CD4-positive, alpha-beta T cell treated with Interleukin-17A for 4 hours (primary cell): ENCODE data around the gene CALML6.
"Not testable (repeated sequence)": the region's sequence is repeated elsewhere in the genome, so short reads cannot be mapped to it uniquely, and the experiment has no call there.

Source experiments
- DNase-seq: peaks from one replicate; pipeline ENCODE4 v3.0.0-alpha.2; 2020; ENCODE audit warnings: mixed read lengths

Gene CALML6, protein sequence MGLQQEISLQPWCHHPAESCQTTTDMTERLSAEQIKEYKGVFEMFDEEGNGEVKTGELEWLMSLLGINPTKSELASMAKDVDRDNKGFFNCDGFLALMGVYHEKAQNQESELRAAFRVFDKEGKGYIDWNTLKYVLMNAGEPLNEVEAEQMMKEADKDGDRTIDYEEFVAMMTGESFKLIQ

DNA sequence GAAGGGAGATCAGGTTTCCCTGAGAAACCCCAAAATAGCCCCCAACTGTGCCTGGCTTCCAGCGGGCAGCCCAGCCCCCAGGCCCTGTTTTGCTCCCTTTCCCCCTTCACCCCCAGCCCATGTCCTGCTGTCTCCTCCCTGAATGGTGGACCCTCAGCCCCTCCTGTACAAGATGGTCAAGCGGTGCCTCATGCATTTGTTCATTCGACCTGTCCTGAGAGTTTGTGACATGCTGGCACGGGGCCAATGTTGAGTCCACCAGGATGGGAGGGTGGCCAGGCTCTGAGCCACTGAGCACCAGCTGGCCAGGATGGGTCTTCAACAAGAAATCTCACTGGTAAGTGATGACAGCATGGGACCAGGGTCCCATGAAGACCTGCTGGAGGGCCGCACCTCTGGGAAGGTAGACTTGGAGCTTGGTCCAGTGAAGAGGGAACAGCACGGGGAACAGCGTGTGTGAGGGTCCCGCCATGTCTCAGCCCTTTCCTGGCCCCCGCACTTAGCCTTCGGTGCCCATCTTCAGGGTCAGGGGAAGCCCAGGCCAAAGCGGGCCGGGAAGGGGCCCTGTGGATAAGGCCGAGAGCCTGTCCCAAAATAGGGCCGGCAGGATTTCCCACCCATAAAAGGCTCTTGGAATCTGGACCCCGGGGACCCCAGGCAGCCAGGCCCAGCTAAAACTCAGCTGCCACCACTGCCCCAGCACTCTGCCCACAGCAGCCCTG, at the start of gene CALML6:
Gene CALML6 (plus strand): TSS at position 290 of the 722 bp plus-strand sequence. CDS start 21 bp downstream, at position 311.
- DNase-seq, result no peak

DNA sequence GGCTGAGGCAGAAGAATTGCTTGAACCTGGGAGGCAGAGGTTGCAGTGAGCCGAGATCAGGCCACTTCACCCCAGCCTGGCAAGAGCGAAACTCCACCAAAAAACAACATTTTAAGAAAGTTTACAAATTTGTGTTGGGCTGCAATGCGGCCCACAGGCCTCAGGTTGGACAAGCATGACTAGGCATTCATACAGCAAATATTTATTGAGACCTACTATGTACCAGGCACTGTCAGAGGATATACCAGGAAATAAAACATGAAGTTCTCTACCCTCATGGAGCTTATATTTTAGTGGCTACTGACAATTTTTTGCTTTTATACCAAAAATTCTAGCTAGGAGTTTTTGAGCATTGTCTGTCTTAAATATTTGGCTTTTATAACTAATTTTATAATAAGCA, 47.9 kb upstream of the CALML6 start:
- DNase-seq, result no peak

DNA sequence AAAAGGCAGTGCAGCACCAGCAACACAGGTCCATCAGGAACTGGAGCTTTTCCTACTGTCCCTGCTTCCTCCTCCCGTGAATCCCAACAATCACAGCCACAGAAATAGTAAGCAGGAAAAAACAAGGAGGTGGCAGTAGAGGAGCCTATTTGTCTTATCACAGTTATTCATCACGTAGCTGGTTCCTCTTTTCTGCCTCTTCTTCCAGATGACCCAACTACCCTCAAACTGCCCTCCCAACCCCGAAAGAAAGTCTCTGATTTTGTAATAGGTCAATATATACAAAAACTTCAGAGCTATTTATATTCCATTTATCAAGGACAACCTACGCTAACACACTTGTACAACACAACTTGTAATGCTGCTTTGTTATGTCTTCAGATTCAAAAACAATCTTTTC, 45.6 kb upstream of the CALML6 start:
- no peak for DNase-seq

DNA sequence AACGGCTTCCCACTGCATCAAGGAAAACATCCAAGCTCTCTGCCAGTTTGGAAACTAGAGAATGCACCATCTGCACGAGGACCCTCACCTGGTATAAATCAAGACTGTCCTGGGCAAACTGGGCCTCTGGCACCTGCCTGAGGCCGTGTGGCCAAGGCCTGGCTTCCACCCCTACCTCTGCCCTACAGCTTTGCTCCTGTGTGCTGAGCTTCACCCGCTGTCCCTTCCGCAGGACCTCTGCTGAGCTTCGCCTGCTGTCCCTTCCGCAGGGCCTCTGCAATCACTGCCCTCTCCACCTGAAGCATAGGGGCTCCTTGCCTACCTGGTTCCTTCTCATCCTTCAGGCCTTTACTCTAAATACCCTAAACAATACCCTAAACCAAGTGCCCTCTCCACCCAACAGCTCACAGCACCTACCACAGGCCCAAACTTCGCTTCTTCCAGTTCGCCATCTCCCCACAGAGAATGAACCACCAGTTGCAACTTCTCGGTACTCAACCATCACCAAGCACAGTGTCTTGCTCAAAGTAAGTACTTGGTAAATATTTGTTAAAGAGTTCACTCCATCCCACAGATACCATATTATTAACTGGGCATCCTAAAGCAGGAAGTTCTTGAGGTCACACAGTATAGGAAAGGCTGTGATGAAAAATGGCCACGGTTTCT, 42.6 kb upstream of the CALML6 start:
- no peak for DNase-seq

DNA sequence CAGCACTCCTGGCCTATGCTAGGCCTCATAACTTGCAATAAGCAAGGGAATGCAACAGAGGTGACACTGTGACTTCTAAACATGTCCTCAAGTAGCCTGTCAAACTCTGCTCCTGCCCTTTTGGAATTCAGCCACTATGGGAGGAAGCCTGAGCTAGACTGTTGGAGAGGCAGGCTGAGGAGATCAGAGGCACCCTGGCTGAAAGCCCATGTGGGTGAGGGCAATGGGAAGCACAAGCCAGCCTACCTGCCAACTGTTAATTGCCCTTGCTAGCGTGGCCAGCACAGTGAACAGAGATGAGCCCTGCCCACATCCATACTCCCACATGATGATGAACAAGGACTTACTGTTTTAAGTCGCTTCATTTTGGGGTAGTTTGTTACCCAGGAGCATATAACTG, 41.9 kb upstream of the CALML6 start:
- DNase-seq, result no peak

DNA sequence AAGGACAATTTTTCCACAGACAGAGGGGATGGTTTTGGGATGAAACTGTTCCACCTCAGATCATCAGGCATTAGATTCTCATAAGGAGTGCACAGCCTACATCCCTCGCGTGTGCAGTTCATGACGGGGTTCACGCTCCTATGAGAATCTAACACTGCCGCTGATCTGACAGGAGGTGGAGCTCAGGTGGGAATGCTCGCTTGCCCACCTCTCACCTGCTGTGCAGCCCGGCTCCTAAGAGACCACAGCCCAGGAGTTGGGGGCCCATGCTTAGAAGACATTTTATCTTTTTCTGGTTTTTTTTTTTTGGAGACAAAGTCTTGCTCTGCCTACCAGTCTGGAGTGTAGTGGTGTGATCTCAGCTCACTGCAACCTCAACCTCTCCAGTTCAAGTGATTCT, 40.2 kb upstream of the CALML6 start:
- DNase-seq, result no peak

DNA sequence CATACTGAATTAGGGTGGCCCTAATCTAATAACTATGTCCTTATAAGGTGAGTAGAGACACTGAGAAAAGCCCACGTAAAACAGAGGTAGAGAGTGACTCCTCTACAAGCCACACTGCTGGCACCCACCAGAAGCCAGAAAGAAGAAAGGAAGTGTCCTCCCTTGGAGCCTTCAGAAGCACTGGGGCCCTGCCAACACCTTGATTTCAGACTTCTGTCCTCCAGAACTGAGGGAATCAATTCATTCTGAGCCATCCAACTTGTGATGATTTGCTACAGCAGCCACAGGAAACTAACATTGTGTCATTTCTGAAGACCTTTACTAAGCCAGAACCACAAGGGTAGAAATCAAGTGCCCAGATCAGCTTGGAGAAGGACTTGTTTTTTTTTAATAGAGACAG, 39.1 kb upstream of the CALML6 start:
- DNase-seq, result no peak

DNA sequence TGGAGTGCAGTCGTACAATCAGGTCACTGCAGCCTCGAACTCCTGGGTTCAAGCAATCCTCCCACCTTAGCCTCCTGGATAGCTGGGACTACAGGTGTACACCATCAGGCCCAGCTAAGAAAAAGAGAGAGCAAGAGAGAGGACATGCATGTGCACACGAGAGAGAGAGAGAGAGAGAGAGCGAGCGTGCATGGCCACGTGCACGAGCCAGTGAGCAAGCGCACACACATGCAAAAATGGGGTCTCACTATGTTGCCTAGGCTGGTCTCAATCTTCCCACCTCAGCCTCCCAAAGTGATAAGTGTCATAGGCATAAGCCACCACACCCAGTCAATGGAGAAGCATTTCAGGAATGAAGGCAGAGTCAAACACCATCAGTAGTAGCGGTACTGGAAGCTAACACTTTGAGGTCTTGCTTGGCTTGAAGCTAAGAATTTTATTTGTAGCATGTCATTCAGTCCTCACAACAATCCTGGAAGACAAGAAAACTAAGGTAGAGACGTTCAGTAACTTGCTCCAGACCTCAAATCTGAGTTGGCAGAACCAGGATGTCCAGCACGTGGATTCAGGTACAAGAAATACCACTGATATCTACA, 38.6 kb upstream of the CALML6 start:
- no peak for DNase-seq

DNA sequence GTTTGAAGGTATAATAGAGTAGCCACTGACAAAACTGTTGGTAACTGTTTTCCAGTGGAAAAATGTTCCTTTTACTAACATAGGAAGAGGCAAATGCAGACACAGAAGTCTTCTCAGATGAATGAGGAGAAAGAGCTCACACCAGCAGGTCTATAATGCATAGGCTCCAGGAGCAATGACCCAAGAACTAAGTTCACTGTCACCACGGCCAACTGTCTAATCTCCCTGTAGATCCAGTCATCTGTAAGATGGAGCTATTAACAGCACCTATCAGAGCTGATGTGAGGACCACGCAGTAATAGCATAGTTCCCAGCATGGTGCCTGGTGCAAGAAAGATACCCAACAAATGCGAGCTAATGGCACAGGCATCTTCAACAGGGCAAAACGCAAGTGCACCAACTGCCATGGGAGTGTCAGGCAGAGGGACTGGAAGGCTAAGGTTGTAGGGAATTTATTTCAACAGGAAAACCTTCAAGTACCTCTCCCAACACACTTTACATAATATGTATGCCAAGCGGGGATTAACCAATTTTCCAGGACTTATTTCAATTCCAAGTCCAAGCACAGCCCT, 37.1 kb upstream of the CALML6 start:
- no peak for DNase-seq

DNA sequence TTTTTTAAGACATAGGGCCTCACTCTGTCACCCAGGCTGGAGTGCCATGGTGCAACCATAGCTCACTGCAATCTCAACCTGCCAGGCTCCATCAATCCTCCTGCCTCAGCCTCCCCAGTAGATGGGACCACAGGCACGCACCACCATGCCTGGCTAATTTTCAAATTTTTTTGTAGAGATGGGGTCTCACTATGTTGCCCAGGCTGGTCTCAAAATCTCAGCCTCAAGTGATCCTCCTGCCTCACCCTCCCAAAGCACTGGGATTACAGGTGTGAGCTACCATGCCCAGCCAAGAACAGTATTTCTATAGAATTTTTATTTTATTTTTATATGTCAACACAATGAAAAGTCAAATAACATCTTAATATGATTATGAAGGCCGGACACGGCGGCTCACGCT, 35.1 kb upstream of the CALML6 start:
- no peak for DNase-seq

DNA sequence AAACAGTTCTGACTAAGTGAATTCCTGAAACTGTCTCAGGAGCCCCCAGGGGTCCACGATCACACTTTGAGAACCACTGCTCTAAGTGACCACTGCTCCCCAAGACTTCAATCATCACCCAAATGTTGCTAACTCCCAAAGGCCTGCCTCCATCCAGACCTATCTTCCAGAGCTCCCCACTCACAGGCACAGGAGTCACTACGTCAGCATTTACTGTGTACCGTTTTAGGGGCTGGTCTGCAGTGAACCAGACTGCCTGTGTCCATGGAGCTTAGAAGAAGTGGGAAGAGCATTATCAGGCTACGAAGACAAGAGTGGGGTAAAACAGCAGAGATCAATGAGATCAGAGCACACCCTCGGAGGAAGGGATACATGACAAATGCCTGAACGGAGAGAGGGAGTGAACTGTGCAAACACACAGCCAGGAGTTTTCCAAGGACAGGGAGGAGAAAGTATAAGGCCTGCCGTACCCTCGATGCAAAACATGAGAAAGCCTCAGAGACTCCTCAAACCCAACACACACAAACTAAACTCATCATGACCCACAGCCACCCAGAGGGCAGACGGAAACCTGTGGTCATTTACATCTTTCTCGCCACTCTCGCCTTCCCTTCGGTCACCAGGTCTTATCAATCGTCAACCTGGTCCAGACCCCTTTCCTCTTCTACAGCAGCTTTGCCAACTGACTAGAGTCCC, 34.3 kb upstream of the CALML6 start:
- no peak for DNase-seq

DNA sequence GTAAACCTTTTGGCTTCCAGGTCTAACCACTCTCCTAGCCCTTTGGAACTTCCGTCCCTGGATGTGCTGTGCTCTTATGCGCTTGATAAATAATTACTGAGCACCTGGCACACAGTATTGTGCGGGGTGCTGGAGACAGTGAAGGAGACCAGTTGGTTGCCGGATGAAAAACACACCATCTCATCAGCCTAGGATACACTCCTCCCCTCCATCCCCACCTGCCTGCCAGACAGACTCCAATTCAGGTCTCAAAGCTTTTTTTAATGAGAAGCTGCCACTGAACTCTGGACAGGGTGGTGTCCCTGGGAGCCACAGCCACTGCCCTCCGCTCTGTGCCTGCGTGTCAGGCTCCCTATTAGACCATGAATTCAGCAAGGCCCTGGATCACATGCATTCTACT, 33.3 kb upstream of the CALML6 start:
- DNase-seq, result no peak

DNA sequence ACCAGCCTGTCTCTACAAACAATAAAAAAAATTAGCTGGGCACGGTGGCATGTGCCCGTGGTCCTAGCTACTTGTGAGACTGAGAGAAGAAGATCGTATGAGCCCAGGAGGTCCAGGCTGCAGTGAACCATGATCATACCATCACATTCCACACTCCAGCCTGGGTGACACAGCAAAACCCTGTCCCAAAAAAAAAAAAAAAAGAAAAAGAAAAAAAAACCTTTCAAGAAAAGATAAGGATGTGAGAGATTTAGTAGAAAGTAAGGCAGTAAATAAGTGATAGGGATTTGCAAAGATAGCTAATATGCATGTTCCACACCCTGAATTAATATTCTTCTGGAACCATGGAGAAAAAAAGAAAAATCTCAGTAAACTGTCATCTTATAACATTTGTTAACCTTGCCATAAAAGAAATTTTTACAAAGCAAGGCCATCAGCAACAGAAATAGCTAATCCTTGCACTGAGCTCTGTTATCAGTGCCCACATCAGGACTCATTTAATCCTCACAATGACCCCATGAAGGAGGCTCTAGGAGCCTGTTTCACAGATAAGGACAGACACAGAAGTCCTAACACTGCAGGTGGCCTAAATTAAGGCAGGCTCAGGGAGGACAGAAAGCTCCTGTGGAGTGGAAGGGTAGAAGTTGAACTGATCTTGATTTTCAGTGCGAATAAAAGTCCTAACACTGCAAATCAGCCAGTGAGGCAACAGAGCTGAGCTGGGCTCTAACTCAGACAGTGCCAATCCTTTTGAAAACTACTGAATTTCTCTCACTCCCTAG, 31.8 kb upstream of the CALML6 start:
- DNase-seq, result no peak

DNA sequence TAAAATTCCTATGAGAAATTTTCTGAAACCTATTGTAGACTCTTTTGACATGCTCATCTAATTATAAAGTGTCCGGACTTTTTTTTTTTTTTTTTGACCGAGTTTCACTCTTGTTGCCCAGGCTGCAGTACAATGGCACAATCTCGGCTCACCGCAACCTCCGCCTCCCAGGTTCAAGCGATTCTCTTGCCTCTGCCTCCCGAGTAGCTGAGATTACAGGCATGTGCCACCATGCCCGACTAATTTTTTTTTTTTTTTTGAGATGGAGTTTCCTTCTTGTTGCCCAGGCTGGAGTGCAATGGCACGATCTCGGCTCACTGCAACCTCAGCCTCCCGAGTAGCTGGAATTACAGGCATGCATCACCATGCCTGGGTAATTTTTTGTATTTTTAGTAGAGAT, 31.2 kb upstream of the CALML6 start:
- not testable (repeated sequence) for DNase-seq

DNA sequence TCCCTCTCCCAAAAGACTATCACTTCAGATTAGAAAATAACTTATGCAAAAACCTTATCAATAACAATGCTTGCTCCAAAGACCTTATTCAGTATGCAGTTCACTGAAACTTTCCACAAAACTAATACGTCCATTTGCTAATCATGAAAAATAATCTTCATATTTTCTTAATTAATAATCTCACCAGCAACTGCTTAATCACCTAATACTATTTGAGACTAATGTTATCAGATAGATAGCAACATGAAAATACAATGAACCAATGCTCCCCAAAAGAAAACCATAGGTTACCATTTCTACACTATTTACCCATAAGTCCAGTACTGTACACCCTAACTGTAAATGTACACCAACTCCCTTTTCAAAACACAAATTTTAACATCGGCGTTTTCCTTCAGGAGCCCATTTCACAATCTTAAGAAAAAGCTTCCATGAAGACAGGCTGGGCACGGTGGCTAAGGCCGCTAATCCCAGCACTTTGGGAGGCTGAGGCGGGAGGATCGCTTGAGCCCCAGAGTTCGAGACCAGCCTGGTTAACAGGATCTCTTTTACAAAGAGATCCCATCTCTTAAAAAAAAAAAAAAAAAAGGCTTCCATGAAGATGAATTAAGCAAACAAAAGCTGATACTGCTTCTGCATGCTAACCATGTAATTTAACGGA, 25.8 kb upstream of the CALML6 start:
- DNase-seq, result no peak

DNA sequence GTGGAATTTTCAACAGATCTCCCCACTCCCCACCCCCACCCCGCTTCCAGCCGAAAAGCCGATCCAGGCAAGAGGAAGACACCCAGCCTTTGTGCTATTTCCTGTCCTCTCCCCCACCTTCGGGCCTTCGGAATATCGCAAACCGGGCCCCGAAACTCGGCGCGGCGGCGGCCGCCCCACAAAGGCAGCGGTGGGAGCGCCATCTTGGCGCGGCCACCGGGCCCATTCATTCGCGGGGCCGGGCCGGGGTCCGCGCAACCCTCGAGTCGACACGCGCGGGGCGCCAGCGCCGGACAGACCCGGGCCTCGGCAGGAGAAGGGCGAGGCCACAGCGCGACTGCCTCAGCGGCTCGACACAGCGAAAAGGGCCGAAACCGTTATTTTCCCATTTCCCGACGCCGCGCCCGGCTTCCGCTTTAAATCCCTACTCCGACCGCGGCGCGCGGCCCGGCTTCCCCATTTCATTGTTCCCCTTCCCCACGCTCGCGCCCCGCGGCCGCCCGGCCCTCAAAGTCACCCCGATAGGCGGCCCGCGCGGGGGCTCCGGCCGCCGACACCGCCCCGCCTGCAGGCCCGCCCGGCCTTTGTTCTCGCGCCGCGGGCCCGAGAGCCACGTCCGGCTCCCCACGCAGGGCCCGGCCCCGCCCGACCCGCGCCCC, 25.1 kb upstream of the CALML6 start:
- peak; percentile 47 for DNase-seq

DNA sequence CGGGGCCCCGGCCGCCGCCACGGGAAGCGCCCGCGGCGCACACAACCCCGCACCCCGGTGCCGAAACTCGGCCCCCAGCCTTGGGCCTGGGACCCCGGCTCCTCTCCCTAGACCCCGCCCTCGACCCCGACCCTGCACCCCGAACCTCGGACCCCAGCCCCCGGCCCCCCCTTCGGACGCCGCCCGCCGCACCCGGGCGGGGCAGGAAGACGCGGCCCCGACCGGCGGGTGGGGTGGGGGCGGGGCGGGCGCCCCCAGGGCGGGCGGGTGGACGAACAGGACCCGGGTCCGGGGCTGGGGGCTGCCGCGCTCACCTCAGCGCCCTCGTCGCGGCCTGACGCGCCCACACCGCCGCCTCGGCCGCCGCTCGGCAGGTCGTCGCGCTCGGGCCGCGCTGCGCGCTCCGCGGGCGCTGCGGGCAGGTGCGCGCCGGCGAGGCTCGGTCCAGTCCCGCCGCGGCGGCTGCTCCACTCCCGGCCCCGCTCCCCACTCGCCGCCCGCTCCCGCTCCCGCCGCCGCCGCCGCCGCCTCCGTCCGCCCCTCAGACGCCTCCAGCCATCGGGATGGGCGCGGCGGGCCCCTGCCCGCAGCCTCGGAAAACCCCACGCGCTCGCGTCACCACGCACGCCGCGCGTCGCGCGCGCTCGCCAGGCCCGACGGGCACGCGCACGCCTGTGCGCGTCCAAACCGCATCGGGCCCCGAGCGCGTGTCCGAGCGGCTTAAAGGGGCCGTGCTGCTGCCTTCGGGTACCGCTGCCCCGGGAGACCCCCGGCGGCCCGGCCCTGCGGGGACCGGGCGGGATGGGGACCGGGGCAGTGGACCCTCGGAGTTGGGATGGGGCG, 24.3 kb upstream of the CALML6 start, which contains the start of gene GNB1:
Gene GNB1 (minus strand): TSS at position 582 of the 843 bp plus-strand sequence. CDS start 65,634 bp downstream, outside the sequence.
- DNase-seq, result peak; percentile 89

DNA sequence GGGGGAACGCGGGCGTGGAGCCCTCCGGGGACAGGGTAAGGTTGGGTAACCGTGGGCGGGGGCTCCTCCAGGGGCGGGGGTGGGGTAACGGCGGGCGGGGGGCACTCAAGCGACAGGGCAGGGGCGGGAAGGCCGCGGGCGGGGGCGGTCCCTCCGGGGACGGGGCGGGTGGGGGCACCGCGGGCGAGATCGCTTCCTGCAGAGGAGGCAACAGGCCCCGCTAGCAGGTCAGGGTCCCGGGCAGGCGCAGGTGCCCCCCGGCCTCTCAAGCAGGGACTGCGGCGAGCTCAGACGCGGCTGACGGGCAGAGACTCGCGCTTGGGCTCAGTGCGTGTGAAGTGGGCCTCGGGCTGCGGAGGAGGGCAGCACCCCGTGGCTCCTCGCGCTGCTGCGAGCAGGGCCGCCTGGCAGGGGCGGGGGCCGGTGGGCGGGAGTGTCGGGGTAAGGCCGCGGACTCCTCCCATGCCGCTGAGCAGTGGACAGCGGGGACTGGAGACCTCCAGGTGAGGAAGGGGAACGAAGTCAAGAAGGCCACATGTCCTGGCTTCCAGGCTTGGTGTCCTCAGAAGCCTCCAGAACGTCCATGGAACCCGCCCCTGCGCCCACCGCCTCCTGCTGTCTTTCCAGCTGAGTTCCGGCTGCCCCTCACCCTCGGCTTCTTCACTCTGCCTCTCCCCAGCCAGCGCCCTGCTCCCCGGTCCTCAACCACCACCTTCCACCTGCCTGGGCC, 23.5 kb upstream of the CALML6 start:
- peak; percentile 89 for DNase-seq
